ENCODE data around the gene PPIL1.

Gene PPIL1

DNA sequence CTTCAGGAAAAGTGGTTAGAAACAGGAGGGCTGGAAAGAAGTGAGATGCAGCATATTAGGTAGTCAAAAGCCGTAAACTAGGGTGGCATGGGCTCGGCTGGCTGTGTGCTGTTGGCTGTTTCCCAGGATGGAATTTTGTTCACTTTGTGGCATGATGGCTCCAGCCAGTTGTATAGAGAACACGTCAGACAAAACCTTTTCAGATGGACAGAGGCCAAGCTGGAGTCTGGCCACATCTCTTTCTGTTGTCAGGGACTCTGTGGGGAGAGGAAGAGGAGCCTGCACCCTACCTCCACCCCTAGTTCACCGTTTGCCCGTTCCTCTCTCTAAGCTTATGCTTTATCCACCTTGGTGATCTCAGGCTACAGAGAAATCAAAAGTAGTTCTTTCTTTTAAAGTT is 33.2 kb upstream of the PPIL1 start:
- TF ChIP-seq EZH2phosphoT487 (IDR thresholded peaks at IDR 0.05; ENCODE audit: low read length) (no peak), CTCF (IDR thresholded peaks at IDR 0.05; ENCODE audit: low read length) (no peak), EZH2 (optimal IDR thresholded peaks at IDR 0.05; ENCODE audit: low read depth, low read length) (no peak)
- DNase-seq, result no peak
- no peaks in the 10 kb centered on the region for H4K20me1 ChIP-seq (ENCODE audit: insufficient read depth, low read length)
- H3K36me3 ChIP-seq (replicated peaks; ENCODE audit: insufficient read depth, low read length), result no peaks in the 10 kb centered on the region; the same call in 1 of the 2 replicates
- no peak overlapping the region for H2AFZ ChIP-seq (ENCODE audit: low read length)
- H3K79me2 ChIP-seq (ENCODE audit: low read length), result no peaks in the 10 kb centered on the region
- H3K27me3 ChIP-seq (replicated peaks; ENCODE audit: insufficient read depth, low read length), result no peaks in the 10 kb centered on the region
- H3K4me1 ChIP-seq (ENCODE audit: low read length), result peaks cover 14% of the 10 kb centered on the region
- no peak overlapping the region for H3K27ac ChIP-seq (ENCODE audit: low read length)
- H3K4me3 ChIP-seq (ENCODE audit: low read length), result no peak overlapping the region
- H3K9me2 ChIP-seq (replicated peaks; ENCODE audit: insufficient read depth, low read length), result no peaks in the 10 kb centered on the region
- H3K9ac ChIP-seq (ENCODE audit: low read length), result no peak overlapping the region
- peaks cover 13% of the 10 kb centered on the region for H3F3A ChIP-seq (ENCODE audit: insufficient read depth, low read length)
- no peak overlapping the region for H3K4me2 ChIP-seq (ENCODE audit: low read depth, low read length)
- H3K9me3 ChIP-seq (replicated peaks; ENCODE audit: insufficient read depth, low read length), result no peaks in the 10 kb centered on the region

DNA sequence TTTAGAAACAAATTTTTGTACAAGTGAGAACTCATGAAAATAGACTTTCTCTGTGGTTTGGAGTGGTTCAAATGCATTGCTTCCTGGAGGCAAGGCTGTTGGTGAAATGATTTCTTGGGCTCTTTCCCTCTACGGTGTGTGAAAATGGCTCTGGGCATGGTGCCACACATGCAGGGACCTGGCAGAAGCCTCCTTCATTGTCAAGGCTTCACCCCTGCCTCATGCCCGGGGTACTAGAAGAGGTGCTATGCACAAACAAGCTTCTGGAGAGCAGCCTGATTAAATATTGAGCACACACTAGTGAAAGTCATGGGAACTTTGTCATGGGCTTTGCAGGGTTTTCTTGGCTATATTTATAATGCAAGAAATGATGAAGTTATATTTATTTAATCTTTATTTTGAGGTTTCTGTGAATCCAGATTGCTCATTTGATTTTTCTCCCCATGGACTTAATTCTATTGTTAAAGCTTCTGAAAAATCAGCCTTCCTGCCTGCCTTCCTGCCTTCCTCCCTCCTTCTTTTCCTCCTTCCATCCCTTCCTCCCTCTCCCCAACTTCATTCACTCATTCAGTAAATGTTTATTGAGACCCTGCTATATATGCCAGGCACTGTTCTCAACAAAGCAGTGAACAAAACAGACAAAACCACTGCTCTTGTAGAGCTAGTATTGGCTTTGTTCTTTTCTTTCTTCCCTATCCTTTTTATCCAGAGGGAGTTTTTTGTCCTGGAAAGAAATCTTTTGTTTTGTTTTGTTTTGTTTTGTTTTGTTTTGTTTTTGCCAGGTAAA is 32.1 kb upstream of the PPIL1 start:
- no peaks in the 10 kb centered on the region for H3K27me3 ChIP-seq (replicated peaks; ENCODE audit: insufficient read depth, low read length)
- H3K9me3 ChIP-seq (replicated peaks; ENCODE audit: insufficient read depth, low read length), result no peaks in the 10 kb centered on the region
- DNase-seq, result no peak
- no peak overlapping the region for H3K27ac ChIP-seq (ENCODE audit: low read length)
- H4K20me1 ChIP-seq (ENCODE audit: insufficient read depth, low read length), result no peaks in the 10 kb centered on the region
- TF ChIP-seq EZH2 (optimal IDR thresholded peaks at IDR 0.05; ENCODE audit: low read depth, low read length), result no peak
- no peak for TF ChIP-seq EZH2phosphoT487 (IDR thresholded peaks at IDR 0.05; ENCODE audit: low read length)
- no peak for TF ChIP-seq CTCF (IDR thresholded peaks at IDR 0.05; ENCODE audit: low read length)
- H3K4me2 ChIP-seq (ENCODE audit: low read depth, low read length), result no peak overlapping the region
- no peak overlapping the region for H3K4me3 ChIP-seq (ENCODE audit: low read length)
- peaks cover 2% of the 10 kb centered on the region for H3F3A ChIP-seq (ENCODE audit: insufficient read depth, low read length)
- H2AFZ ChIP-seq (ENCODE audit: low read length), result no peak overlapping the region
- H3K4me1 ChIP-seq (ENCODE audit: low read length), result peaks cover 4% of the 10 kb centered on the region
- no peaks in the 10 kb centered on the region for H3K79me2 ChIP-seq (ENCODE audit: low read length)
- H3K9ac ChIP-seq (ENCODE audit: low read length), result no peak overlapping the region
- no peaks in the 10 kb centered on the region for H3K9me2 ChIP-seq (replicated peaks; ENCODE audit: insufficient read depth, low read length)
- H3K36me3 ChIP-seq (replicated peaks; ENCODE audit: insufficient read depth, low read length), result no peaks in the 10 kb centered on the region; the same call in 1 of the 2 replicates

- H4K20me1 ChIP-seq (ENCODE audit: insufficient read depth, low read length), result no peaks in the 10 kb centered on the region
- H2AFZ ChIP-seq (ENCODE audit: low read length), result no peak overlapping the region
- no peaks in the 10 kb centered on the region for H3K27me3 ChIP-seq (replicated peaks; ENCODE audit: insufficient read depth, low read length)
- no peaks in the 10 kb centered on the region for H3K79me2 ChIP-seq (ENCODE audit: low read length)
- H3K9me2 ChIP-seq (replicated peaks; ENCODE audit: insufficient read depth, low read length), result no peaks in the 10 kb centered on the region
- H3K36me3 ChIP-seq (replicated peaks; ENCODE audit: insufficient read depth, low read length), result no peaks in the 10 kb centered on the region; the same call in 1 of the 2 replicates
- TF ChIP-seq EZH2 (optimal IDR thresholded peaks at IDR 0.05; ENCODE audit: low read depth, low read length) (no peak), EZH2phosphoT487 (IDR thresholded peaks at IDR 0.05; ENCODE audit: low read length) (no peak), CTCF (IDR thresholded peaks at IDR 0.05; ENCODE audit: low read length) (no peak)
- no peak overlapping the region for H3K4me3 ChIP-seq (ENCODE audit: low read length)
- H3F3A ChIP-seq (ENCODE audit: insufficient read depth, low read length), result no peaks in the 10 kb centered on the region
- no peak for DNase-seq
- no peak overlapping the region for H3K27ac ChIP-seq (ENCODE audit: low read length)
- no peak overlapping the region for H3K9ac ChIP-seq (ENCODE audit: low read length)
- H3K4me2 ChIP-seq (ENCODE audit: low read depth, low read length), result no peak overlapping the region
- H3K9me3 ChIP-seq (replicated peaks; ENCODE audit: insufficient read depth, low read length), result no peaks in the 10 kb centered on the region
- no peaks in the 10 kb centered on the region for H3K4me1 ChIP-seq (ENCODE audit: low read length)
Observed at GRCh38 chr6:36904851-36905393, 30.3 kb upstream of the PPIL1 start.

Data from MM.1S (cell line).